SK-N-SH treated with all-trans-retinoic acid at 6 μM for 48 hours (cell line): ENCODE data around the gene SYDE2.
A peak's percentile ranks its signal among the peaks of the same experiment; 100 is the strongest.

Source experiments
- ATAC-seq: fragments of 200-7000 bp; cut with Tn5 transposase; 3 replicates; pipeline ENCODE4 v1.9.1; 2020; ENCODE audit warnings: mild to moderate bottlenecking, moderate library complexity
- ARNTL ChIP-seq: fragments of 450-650 bp; formaldehyde crosslinking; IDR thresholded peaks from 2 replicates; pipeline ENCODE4 v1.5.0; 2020; ENCODE audit warnings: low read depth, mild to moderate bottlenecking, moderate library complexity, borderline replicate concordance
- BACH2 ChIP-seq: fragments of 250-450 bp; sonication (Bioruptor Pico); IDR thresholded peaks from 2 replicates; pipeline ENCODE4 v1.9.0; 2021; ENCODE audit warnings: mild to moderate bottlenecking, borderline replicate concordance
- CSDC2 ChIP-seq: fragments of 250-450 bp; sonication (Bioruptor Pico); IDR thresholded peaks from 2 replicates; pipeline ENCODE4 v1.5.0; 2020; ENCODE audit warnings: mild to moderate bottlenecking, moderate library complexity
- ESRRG ChIP-seq: fragments of 250-450 bp; sonication (Bioruptor Pico); IDR thresholded peaks from 2 replicates; pipeline ENCODE4 v1.6.1; 2021; ENCODE audit warnings: mild to moderate bottlenecking
- GLIS3 ChIP-seq: fragments of 250-450 bp; sonication (Bioruptor Pico); IDR thresholded peaks from 2 replicates; pipeline ENCODE4 v1.5.0; 2020; ENCODE audit warnings: mild to moderate bottlenecking, moderate library complexity
- ISL1 ChIP-seq: fragments of 250-450 bp; sonication (Bioruptor Pico); IDR thresholded peaks from 2 replicates; pipeline ENCODE4 v2.1.2; 2022; ENCODE audit warnings: mild to moderate bottlenecking, moderate library complexity
- OSR1 ChIP-seq: fragments of 250-450 bp; sonication (Bioruptor Pico); IDR thresholded peaks from 2 replicates; pipeline ENCODE4 v1.8.0; 2022; ENCODE audit warnings: moderate library complexity, mild to moderate bottlenecking, inconsistent platforms
- PPARA ChIP-seq: fragments of 250-450 bp; sonication (Bioruptor Pico); IDR thresholded peaks from 2 replicates; pipeline ENCODE4 v1.5.0; 2020; ENCODE audit warnings: mild to moderate bottlenecking, borderline replicate concordance
- SNAI2 ChIP-seq: fragments of 250-450 bp; sonication (Bioruptor Pico); IDR thresholded peaks from 2 replicates; pipeline ENCODE4 v1.5.0; 2020; ENCODE audit warnings: mild to moderate bottlenecking, moderate library complexity
- TCF4 ChIP-seq: fragments of 250-450 bp; sonication (Bioruptor Pico); IDR thresholded peaks from 2 replicates; pipeline ENCODE4 v1.8.0; 2021; ENCODE audit warnings: mild to moderate bottlenecking, moderate library complexity, borderline replicate concordance
- TOX ChIP-seq: fragments of 250-450 bp; sonication (Bioruptor Pico); IDR thresholded peaks from 2 replicates; pipeline ENCODE4 v1.8.0; 2021; ENCODE audit warnings: mild to moderate bottlenecking, moderate library complexity, borderline replicate concordance
- ZC3H10 ChIP-seq: fragments of 250-450 bp; sonication (Bioruptor Pico); IDR thresholded peaks from 2 replicates; pipeline ENCODE4 v1.5.1; 2021; ENCODE audit warnings: mild to moderate bottlenecking, moderate library complexity
- ZFP30 ChIP-seq: fragments of 450-650 bp; formaldehyde crosslinking; IDR thresholded peaks from 2 replicates; pipeline ENCODE4 v1.5.0; 2022; ENCODE audit warnings: mild to moderate bottlenecking, moderate library complexity
- ZNF565 ChIP-seq: fragments of 450-650 bp; formaldehyde crosslinking; conservative IDR thresholded peaks from 2 replicates; pipeline ENCODE4 v1.5.0; 2020; ENCODE audit warnings: low read depth, mild to moderate bottlenecking, moderate library complexity
- ZNF70 ChIP-seq: fragments of 450-650 bp; formaldehyde crosslinking; IDR thresholded peaks from 2 replicates; pipeline ENCODE4 v1.5.0; 2020; ENCODE audit warnings: mild to moderate bottlenecking, moderate library complexity
- TF ChIP-seq, protein P1 (sequence below): fragments of 250-450 bp; sonication (Bioruptor Pico); IDR thresholded peaks from 2 replicates; pipeline ENCODE4 v1.8.0; 2021; ENCODE audit warnings: low read depth, mild to moderate bottlenecking, moderate library complexity, borderline replicate concordance
- TF ChIP-seq, protein P2 (sequence below): fragments of 250-450 bp; sonication (Bioruptor Pico); IDR thresholded peaks from 2 replicates; pipeline ENCODE4 v1.5.1; 2020; ENCODE audit warnings: low read depth, mild to moderate bottlenecking, moderate library complexity
- TF ChIP-seq, protein P3 (sequence below): fragments of 250-450 bp; sonication (Bioruptor Pico); IDR thresholded peaks from 2 replicates; pipeline ENCODE4 v1.8.0; 2020; ENCODE audit warnings: mild to moderate bottlenecking, moderate library complexity, borderline replicate concordance
- TF ChIP-seq, protein P4 (sequence below): fragments of 250-450 bp; sonication (Bioruptor Pico); IDR thresholded peaks from 2 replicates; pipeline ENCODE4 v1.5.0; 2020; ENCODE audit warnings: mild to moderate bottlenecking, moderate library complexity
- TF ChIP-seq, protein P5 (sequence below): fragments of 250-450 bp; sonication (Bioruptor Pico); IDR thresholded peaks from 2 replicates; pipeline ENCODE4 v1.5.1; 2021; ENCODE audit warnings: mild to moderate bottlenecking, moderate library complexity

Gene SYDE2

DNA sequence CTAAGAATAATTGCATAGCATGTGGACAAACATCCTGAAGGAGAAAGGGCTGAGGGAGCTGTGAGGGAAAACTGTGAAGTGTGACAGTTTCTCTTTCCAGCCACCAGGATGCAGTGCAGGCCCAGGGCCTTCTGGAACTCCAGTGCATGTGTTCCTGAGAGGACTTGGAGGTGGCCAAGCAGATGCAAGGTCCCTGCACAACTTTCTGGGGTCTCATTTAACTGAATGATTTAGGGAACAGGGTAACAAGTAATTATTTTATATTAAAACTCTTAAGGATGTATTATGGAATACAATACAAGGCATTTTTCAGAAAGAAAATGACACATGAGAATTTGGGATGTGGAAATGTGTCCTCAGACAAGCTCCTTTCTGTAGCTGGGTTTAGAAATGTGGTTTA, 91.3 kb downstream of the SYDE2 start:
- peak; percentile 94 for ATAC-seq
- no peak for TF ChIP-seq TCF4 (CRISPR knock-in tag)
- no peak for TF ChIP-seq ZNF565 (CRISPR knock-in tag)
- TF ChIP-seq CSDC2 (CRISPR knock-in tag), result no peak
- no peak for TF ChIP-seq GLIS3 (CRISPR knock-in tag)
- no peak for TF ChIP-seq ISL1
- no peak for TF ChIP-seq TOX (CRISPR knock-in tag)
- TF ChIP-seq, protein P1, sequence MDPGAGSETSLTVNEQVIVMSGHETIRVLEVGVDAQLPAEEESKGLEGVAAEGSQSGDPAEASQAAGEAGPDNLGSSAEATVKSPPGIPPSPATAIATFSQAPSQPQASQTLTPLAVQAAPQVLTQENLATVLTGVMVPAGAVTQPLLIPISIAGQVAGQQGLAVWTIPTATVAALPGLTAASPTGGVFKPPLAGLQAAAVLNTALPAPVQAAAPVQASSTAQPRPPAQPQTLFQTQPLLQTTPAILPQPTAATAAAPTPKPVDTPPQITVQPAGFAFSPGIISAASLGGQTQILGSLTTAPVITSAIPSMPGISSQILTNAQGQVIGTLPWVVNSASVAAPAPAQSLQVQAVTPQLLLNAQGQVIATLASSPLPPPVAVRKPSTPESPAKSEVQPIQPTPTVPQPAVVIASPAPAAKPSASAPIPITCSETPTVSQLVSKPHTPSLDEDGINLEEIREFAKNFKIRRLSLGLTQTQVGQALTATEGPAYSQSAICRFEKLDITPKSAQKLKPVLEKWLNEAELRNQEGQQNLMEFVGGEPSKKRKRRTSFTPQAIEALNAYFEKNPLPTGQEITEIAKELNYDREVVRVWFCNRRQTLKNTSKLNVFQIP, result no peak
- no peak for TF ChIP-seq ZC3H10 (CRISPR knock-in tag)
- TF ChIP-seq OSR1 (CRISPR knock-in tag), result no peak
- TF ChIP-seq, protein P2, sequence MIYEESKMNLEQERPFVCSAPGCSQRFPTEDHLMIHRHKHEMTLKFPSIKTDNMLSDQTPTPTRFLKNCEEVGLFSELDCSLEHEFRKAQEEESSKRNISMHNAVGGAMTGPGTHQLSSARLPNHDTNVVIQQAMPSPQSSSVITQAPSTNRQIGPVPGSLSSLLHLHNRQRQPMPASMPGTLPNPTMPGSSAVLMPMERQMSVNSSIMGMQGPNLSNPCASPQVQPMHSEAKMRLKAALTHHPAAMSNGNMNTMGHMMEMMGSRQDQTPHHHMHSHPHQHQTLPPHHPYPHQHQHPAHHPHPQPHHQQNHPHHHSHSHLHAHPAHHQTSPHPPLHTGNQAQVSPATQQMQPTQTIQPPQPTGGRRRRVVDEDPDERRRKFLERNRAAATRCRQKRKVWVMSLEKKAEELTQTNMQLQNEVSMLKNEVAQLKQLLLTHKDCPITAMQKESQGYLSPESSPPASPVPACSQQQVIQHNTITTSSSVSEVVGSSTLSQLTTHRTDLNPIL (CRISPR knock-in tag), result no peak
- TF ChIP-seq, protein P3, sequence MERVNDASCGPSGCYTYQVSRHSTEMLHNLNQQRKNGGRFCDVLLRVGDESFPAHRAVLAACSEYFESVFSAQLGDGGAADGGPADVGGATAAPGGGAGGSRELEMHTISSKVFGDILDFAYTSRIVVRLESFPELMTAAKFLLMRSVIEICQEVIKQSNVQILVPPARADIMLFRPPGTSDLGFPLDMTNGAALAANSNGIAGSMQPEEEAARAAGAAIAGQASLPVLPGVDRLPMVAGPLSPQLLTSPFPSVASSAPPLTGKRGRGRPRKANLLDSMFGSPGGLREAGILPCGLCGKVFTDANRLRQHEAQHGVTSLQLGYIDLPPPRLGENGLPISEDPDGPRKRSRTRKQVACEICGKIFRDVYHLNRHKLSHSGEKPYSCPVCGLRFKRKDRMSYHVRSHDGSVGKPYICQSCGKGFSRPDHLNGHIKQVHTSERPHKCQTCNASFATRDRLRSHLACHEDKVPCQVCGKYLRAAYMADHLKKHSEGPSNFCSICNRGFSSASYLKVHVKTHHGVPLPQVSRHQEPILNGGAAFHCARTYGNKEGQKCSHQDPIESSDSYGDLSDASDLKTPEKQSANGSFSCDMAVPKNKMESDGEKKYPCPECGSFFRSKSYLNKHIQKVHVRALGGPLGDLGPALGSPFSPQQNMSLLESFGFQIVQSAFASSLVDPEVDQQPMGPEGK (CRISPR knock-in tag), result no peak
- TF ChIP-seq, protein P4, sequence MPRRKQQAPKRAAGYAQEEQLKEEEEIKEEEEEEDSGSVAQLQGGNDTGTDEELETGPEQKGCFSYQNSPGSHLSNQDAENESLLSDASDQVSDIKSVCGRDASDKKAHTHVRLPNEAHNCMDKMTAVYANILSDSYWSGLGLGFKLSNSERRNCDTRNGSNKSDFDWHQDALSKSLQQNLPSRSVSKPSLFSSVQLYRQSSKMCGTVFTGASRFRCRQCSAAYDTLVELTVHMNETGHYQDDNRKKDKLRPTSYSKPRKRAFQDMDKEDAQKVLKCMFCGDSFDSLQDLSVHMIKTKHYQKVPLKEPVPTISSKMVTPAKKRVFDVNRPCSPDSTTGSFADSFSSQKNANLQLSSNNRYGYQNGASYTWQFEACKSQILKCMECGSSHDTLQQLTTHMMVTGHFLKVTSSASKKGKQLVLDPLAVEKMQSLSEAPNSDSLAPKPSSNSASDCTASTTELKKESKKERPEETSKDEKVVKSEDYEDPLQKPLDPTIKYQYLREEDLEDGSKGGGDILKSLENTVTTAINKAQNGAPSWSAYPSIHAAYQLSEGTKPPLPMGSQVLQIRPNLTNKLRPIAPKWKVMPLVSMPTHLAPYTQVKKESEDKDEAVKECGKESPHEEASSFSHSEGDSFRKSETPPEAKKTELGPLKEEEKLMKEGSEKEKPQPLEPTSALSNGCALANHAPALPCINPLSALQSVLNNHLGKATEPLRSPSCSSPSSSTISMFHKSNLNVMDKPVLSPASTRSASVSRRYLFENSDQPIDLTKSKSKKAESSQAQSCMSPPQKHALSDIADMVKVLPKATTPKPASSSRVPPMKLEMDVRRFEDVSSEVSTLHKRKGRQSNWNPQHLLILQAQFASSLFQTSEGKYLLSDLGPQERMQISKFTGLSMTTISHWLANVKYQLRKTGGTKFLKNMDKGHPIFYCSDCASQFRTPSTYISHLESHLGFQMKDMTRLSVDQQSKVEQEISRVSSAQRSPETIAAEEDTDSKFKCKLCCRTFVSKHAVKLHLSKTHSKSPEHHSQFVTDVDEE (CRISPR knock-in tag), result no peak
- TF ChIP-seq, protein P5, sequence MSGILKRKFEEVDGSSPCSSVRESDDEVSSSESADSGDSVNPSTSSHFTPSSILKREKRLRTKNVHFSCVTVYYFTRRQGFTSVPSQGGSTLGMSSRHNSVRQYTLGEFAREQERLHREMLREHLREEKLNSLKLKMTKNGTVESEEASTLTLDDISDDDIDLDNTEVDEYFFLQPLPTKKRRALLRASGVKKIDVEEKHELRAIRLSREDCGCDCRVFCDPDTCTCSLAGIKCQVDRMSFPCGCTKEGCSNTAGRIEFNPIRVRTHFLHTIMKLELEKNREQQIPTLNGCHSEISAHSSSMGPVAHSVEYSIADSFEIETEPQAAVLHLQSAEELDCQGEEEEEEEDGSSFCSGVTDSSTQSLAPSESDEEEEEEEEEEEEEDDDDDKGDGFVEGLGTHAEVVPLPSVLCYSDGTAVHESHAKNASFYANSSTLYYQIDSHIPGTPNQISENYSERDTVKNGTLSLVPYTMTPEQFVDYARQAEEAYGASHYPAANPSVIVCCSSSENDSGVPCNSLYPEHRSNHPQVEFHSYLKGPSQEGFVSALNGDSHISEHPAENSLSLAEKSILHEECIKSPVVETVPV (CRISPR knock-in tag), result no peak
- TF ChIP-seq ZFP30, result no peak
- no peak for TF ChIP-seq PPARA
- no peak for TF ChIP-seq BACH2 (CRISPR knock-in tag)
- TF ChIP-seq ZNF70, result no peak
- TF ChIP-seq SNAI2 (CRISPR knock-in tag), result no peak
- no peak for TF ChIP-seq ARNTL (CRISPR knock-in tag)
- no peak for TF ChIP-seq ESRRG (CRISPR knock-in tag)
